Dedifferentiated amniotic fluid mesenchymal stem cell (primary cell): ENCODE results near the gene SLC41A3.

Source experiments
- DNase-seq: peaks from one replicate; pipeline ENCODE4 v3.0.0-alpha.2; 2016; ENCODE audit errors: extremely low spot score

Gene SLC41A3

DNA sequence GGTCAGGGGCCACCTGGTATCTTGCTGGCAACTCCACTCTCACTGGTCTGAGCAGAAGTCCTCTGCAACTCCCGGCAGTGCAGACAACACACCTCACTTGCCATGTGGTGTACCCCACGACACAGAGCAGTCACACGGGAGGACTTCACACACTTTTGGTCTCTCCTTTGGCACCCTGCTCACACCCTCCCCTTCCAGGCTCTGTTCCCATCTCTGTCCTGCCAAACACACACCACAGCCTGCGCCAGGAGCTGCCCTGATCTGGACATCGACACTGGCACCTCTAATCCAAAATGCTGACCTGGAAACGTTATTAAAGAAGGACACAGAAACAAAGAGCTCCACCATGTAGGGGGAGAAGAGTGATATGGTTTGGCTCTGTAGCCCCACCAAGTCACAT, 57.2 kb downstream of the SLC41A3 start:
- no peak for DNase-seq

GRCh38 chr3:126026277-126026751, 57.6 kb downstream of the SLC41A3 start:
- no peak for DNase-seq

DNA sequence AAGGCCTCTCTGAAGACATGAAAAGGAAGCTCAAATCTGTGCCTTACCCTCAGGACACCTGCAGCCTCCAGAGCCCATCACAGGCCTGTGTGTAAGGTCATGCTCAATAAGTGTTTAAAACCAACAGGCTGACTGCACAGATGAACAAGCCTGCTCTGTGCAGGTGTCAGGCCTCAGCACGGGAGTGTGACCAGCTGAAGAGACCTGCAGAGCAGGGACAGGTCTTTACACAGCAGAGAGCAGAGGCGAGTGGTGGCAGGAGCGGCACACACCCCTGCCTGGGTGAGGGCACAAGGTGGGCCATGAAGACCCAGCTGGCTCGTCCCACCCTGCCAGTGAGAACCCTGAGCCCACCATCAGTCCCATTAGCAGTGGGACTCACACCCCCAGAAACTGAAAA, 58.1 kb downstream of the SLC41A3 start:
- DNase-seq = no peak

GRCh38 chr3:126025116-126025729, 58.7 kb downstream of the SLC41A3 start:
- no peak for DNase-seq

GRCh38 chr3:126024049-126024854, 59.7 kb downstream of the SLC41A3 start:
- DNase-seq = no peak

- no peak for DNase-seq
These were observed 60.5 kb downstream of the SLC41A3 start for GRCh38 chr3:126023390-126023789.

DNA sequence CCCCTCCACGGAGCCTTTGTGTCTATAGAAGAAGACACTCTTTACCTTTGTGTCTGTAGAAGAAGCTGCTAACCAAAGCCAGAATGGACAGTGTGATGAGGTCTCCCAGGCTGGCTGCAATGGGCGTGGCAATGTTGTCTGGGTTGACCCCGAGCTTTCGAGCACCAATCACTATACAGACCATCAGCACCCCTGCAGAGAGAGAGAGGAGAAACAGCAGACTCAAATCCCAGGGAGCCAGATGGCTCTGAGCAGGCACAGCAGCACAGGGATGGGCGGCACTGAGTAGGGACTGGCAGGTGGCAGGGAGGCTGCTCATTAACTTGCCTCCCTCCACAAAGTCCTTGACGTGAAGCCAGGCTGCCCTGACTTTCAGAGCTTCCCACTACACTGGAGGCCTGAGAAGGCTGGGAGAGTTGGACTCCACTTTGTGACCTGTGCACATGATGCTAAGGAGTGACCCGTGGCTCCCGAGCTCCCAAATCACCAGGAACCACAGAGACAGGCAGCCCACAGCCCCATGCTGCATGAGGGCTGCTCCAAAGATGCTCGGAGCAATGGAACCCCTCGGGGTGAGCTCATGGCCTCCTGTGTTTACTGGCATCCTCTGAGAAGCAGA, 61.1 kb downstream of the SLC41A3 start:
- DNase-seq = no peak

GRCh38 chr3:126021702-126022101, 62.2 kb downstream of the SLC41A3 start:
- DNase-seq = no peak

DNA sequence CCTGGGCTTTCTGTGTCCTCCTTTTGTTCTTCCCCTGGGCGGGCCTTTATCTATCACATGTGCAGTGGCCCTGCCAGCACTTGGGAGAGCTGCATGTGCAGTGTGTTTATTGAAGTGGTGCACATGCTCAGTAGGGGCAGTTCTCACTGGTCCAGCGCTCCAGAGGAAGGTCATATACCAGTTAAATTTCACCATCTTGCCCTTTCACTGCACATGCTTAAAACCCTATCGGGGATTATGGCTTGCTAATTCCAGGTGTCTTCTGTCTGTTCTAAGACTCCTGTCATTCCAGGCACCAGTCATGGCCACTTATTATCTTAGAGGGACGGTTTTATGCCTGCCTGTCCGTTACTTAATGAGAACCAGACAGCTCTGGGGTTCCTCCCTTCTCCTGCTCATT, 62.7 kb downstream of the SLC41A3 start:
- DNase-seq = no peak

DNA sequence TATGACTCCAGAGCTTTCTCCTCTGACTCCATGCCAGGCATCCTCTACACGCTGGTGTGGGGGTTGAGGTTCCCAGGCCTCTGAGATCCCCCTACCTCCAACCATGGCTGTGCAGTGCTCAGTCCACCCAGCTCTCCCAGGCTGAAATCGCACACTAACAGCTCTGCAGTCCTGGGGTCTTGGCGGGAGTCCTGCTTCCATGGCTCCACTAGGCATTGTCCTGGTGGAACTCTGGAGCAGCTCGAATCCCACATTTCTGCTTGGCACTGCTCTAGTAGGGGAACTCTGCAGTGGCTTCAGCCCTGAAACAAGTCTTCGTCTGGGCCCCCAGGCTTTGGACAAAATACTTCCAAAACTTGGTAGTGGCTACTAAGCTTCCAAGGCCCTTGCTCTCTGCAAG, 64.2 kb downstream of the SLC41A3 start:
- DNase-seq = no peak

DNA sequence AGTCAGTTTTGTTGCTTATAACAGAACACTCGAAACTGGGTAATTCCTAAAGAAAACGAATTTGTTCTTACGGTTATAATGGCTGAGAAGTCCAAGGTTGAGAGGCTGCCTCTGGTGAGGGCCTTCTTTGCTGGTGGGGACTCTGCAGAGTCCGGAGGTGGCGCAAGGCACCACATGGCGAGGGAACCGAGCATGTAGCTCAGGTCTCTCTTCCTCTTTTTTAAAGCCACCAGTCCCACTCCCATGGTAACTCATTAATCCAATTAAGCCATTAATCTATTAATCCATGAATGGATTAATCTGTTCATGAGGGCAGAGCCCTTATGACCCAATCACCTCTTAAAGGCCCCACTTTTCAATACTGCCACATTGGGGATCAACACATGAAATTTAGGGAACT, 64.9 kb downstream of the SLC41A3 start:
- no peak for DNase-seq

DNA sequence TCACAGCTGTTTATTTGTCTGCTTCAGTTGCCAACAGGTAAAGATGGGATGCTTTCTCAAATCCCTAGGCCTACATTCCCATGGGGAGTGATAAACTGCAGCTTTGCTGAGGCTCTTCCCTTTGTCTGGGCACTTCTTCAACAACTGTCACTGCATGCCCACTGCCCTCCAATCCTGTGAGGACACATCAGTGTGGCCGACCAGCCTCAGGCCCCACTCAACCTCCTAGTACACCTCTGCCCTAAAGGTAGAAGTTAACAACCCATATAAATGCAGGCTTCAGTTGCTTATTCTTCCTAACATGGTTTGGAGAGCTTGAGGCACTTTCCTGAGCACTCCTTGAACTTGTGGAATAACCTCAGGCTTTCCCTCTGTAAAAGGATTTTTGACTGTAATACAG, 65.4 kb downstream of the SLC41A3 start:
- no peak for DNase-seq

GRCh38 chr3:126017362-126017761, 66.6 kb downstream of the SLC41A3 start:
- DNase-seq = no peak

GRCh38 chr3:126016616-126017015, 67.3 kb downstream of the SLC41A3 start:
- no peak for DNase-seq

- no peak for DNase-seq
These were observed 68.8 kb downstream of the SLC41A3 start for GRCh38 chr3:126015075-126015474.

GRCh38 chr3:126014252-126014651, 69.7 kb downstream of the SLC41A3 start:
- peak; percentile 51 for DNase-seq

DNA sequence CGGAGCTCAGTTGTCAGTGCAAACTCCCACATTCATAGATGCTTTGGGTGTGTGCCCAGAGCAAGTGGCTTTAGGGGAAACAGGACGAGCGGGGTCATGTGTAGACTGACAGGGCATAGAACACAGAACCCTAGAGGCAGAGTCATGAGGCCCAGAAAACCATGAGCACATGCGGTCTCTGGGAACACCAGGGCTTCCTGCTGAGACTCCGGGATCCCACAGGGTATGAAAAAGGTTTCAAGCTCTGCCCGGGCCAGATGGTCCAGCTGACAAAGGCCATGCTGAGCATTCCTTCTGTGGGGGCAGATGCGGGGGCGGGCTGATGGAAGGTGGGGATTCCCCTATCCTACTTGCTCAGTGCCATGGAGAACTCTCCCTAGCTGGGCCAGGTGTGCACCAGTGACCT, 70.2 kb downstream of the SLC41A3 start:
- no peak for DNase-seq

DNA sequence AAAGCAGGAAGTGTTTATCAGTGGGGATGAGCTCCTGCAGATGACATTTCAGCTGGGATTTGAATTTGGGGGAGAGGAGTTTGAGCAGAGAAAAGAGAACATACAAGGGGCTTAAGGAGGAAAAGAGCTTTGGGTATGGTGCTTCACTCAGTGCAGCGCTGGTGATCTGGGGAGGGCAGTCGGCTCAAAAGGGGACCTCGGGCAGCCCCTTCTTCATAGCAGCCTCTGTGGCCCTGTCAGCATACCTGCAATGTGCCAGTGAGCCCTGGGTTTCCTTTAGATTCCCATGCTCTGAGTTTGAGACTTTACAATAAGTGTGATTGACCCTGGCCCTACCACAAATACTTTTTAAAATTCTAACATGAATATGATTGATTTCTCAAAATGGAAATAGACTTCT, 74.7 kb downstream of the SLC41A3 start:
- DNase-seq = no peak

DNA sequence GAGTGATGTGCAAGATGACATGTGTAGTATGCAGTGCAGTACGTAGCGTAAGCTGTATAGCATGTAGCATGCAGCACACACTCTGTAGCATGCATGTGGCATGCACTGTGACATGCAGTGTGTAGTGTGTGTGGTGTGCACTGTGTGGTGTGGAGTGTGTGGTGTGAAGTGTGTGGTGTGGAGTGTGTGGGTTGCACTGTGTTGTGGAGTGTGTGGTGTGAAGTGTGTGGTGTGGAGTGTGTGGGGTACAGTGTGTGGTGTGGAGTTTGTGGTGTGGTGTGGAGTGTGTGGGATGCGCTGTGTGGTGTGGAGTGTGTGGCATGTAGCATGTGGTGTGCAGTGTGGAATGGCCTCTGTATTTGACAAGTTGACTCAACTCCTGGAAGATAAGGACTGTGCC, 75.7 kb downstream of the SLC41A3 start:
- DNase-seq = no peak

- DNase-seq = no peak
These were observed 78.0 kb downstream of the SLC41A3 start for GRCh38 chr3:126005951-126006350.

DNA sequence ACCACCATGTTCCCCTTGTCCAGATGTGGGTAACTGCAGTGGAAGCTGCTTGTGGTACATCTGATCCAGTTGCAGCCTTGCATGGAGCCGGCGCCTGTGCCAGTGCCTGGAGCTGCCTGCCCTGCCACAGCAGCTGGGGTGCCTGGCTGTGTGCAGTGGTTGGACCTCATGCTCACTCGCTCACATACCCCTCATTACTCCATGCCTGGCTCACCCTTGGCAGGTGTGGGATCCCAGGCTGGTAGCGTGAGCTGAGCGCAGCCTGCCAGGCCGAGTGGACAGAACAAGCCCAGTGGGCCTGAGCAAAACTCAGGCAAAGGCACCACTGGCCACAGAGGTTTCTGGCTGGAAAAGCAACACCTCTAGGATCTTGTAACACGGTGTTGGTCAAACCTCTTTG, 79.2 kb downstream of the SLC41A3 start:
- DNase-seq = no peak

- no peak for DNase-seq
These were observed 79.7 kb downstream of the SLC41A3 start for GRCh38 chr3:126004217-126004616.
